Left colon (tissue), 2 donors: ENCODE data around the gene DUSP12. TPM values are rescaled to one million over a fixed set of nuclear protein-coding genes. Genes with fewer than 3 reads are reported as not detected.
A peak's percentile ranks its signal among the peaks of the same experiment; 100 is the strongest.
"Not testable (repeated sequence)": the region's sequence is repeated elsewhere in the genome, so short reads cannot be mapped to it uniquely, and the experiment has no call there.

ENCODE experiments used
- ATAC-seq: fragments of 200-7000 bp; cut with Tn5 transposase; one replicate; pipeline ENCODE4 v1.9.1; 2020; ENCODE audit warnings: mild to moderate bottlenecking, moderate library complexity
- DNase-seq, 2 donors: peaks; one replicate each; pipeline ENCODE4 v3.0.0-alpha.2; 2020
- intact Hi-C, 2 donors: fragments of 100-400 bp; cut with DNase I in 1 of 2; cut with micrococcal nuclease in 1 of 2; formaldehyde crosslinking; loops; one replicate each; pipeline versions ENCODE4 v1.11.2 to v1.14.0; 2022; cut with DNase I, micrococcal nuclease
- total RNA-seq, 2 donors: library from RNA; stranded (reverse); fragmentation: NEBNext Ultra II Directional; extraction: Animal tissue kit (Norgen Biotek cat#: 25700); gene quantifications; one replicate each; pipeline ENCODE4 v1.2.1, GENCODE V29; 2021
- donor health status: DM: no; HTN: no; CAD: no.
- donor health status: DM: yes; HTN: yes; CAD: no.

The DUSP12 gene
- total RNA-seq, 2 donors from 2014 or later: 13.3 to 17.4 TPM

DNA sequence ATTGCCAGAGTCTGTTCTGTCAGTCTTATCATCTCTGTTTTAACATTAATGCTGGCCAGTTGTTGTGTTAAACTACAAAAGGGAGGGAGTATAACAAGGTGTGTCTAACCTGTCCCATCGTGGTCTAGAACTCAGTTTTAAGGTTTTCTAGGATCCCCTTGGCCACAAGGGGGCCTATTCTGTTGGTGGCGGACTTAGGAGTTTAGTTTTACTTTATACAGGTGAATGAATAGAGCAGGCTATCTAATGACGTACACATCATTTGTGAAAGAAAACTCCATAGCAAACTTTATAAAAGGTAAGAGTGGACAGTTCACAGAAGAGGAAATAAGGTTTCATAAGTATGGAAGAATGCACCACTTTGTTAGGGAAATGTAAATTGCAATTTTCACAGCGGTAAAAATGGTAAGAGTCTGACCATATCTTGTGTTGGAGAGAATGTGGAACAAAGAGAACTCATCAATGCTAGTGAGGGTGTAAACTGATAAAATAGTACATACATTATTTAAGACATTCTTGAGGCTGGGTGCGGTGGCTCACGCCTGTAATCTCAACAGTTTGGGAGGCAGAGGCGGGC, 14.0 kb downstream of the DUSP12 start:
- no peak for ATAC-seq
- peak in 1 of 2 donors; percentile 37 for DNase-seq
- intact Hi-C loops: no loop called here

- intact Hi-C loops: no loop called here
- ATAC-seq (peak; percentile 90), DNase-seq (peak; percentile 89)
Observed at GRCh38 chr1:161766102-161766981, 16.8 kb downstream of the DUSP12 start, which contains the start of gene ATF6. ATF6 (plus strand) TSS chr1:161766320; CDS start chr1:161766361, 41 bp downstream.

GRCh38 chr1:161768461-161768860, 18.9 kb downstream of the DUSP12 start:
- DNase-seq: no peak
- intact Hi-C loops: no loop called here
- ATAC-seq: no peak

DNA sequence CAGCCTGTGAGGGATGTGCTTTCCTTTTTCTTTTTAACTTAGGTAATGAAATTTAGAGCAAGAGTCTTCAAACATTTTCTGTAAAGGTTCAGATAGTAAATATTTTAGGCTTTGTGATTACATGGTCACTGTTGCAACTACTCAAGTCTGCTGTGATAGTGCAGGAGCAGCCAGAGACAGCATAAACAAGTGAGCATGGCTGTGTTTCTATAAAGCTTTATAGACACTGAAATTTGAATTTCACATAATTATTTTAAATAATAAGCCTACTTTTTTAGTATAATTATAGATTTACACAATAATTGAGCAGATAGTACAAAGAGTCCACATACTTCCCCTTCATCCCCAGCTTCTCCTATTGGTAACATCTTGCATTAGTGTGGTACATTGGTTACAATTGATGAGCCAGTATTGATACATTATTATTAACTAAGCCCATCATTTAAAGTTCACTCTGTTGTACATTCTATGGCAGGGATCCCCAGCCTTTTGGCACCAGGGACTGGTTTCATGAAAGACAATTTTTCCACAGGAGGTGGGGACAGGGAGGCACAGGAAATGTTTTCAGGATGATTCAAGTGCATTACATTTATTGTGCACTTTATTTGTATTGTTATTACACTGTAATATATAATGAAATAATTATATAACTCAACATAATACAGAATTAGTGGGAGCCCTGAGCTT, 19.5 kb downstream of the DUSP12 start:
- ATAC-seq (no peak), DNase-seq (no peak)
- intact Hi-C loops: no loop called here

DNA sequence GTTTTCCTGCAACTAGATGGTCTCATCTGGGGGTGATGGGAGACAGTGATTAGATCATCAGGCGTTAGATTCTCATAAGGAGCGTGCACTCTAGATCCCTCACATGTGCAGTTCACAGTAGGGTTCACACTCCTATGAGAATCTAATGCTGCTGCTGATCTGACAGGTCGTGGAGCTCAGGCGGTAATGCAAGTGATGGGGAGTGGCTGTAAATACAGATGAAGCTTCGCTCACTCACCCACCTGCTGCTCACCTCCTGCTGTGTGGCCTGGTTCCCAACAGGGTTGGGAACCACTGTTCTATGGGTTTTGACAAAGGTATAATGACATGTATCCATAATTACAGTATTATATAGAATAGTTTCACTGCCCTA, 20.1 kb downstream of the DUSP12 start:
- DNase-seq, ATAC-seq, intact Hi-C loops: not testable (repeated sequence)

DNA sequence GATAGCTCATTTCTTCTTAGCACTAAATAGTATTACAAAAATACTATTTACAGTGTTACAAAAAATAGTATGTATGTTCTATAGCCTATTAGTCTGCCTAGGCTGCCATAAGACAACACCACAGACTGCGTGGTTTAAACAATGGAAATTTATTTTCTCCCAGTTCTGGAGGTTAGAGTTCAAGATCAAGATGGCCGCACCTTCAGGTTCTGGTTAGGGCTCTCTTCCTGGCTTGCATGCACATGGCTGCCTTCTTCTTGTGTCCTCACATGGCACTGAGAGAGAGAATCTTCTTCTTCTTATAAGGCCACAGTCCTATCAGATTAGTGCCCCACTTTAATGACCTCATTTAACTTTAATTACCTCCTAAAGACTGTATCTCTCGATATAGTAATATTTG, 20.7 kb downstream of the DUSP12 start:
- intact Hi-C loops: no loop called here
- no peak for DNase-seq
- ATAC-seq: no peak

GRCh38 chr1:161771161-161771560, 21.6 kb downstream of the DUSP12 start:
- no peak for DNase-seq
- intact Hi-C loops: no loop called here

DNA sequence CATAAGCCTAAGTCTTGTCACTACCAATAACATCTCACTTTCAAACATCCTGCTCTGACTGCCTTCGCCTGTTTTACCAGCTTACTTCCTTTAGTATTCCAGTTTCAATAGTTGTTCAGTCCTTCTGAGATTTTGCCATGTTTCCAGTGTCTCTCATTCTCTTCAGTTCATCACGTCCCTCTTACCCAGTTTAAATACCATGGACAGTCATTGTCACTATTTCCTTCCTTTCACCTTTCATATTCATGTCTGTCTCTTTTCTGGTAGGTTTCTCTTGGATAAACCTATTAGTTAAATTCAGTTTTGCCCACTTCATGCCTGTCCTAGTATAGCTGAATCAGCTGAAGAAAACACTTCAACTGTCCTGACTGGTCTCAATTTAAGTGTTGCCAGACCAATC, 22.4 kb downstream of the DUSP12 start:
- no peak for ATAC-seq
- intact Hi-C loops: no loop called here
- no peak for DNase-seq

More at GRCh38 chr1:161771161-161771560, 21.6 kb downstream of the DUSP12 start:
- ATAC-seq: no peak

DNA sequence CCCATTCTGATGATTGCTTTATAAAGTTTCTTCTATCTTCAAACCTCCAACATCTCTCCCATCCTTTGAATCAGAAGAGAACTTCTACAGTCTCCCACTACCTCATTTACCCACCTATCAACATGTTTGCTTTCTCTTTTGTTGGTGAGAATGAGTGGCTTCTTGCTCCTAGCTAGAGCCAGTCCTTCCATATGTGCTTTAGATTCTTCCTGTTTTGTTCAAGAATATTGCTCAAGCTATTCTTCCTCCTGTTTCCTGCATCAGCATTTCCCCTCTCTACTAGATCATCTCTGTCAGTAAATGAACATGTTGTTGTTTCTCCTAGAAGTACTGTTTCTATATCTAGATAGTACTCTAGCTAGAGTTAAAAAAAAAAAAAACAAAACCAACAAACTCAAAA, 22.8 kb downstream of the DUSP12 start:
- no peak for DNase-seq
- ATAC-seq: no peak

GRCh38 chr1:161773791-161774190, 24.2 kb downstream of the DUSP12 start:
- DNase-seq (no peak), ATAC-seq (no peak)
- intact Hi-C loops: no loop called here

More for the DNA sequence above, 22.8 kb downstream of the DUSP12 start:
- intact Hi-C loops: no loop called here

- DNase-seq: no peak
- intact Hi-C loops: no loop called here
- no peak for ATAC-seq
Observed at GRCh38 chr1:161777261-161777660, 27.7 kb downstream of the DUSP12 start.

DNA sequence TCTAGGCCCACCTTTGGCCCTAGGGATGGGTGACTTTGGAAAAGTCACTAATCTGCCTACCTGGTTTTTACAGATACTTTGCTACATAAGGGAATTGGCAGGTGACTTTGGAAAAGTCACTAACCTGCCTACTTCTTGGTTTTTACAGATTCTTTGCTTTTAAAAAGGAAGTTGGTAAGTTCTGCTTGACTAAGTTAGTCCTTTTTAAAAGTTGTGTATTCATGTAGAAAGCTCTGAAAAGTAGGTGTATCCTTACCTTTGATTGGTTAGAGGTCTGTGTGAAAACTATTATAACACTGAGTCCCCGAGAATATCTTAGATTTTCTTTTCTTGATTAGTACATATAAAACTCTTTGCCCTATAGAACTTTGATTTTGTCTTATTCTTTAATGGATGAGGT, 28.9 kb downstream of the DUSP12 start:
- DNase-seq (no peak), ATAC-seq (no peak)
- intact Hi-C loops: no loop called here

DNA sequence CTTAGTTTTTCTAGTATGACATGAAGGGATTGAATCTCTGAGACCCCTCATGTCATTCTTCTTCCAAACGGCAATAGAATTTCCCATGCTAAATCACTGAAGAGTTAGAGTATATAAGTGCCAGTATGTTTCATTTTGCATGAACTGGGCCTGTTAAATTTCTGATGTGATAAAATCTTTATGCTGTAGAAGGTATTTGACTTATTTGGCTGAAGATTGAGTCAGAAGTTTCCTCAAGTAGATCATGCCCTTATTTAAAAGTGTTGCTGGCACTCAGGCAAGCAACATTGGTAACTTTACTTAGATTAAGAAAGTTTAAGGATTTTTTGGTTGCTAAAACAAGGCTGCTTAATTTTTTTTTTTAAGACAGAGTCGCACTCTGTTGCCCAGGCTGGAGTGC, 29.8 kb downstream of the DUSP12 start:
- DNase-seq (no peak), ATAC-seq (no peak)
- intact Hi-C loops: no loop called here

- ATAC-seq (no peak), DNase-seq (no peak)
- intact Hi-C loops: no loop called here
Observed at GRCh38 chr1:161781995-161782394, 32.4 kb downstream of the DUSP12 start.

GRCh38 chr1:161782886-161783285, 33.3 kb downstream of the DUSP12 start:
- ATAC-seq: no peak
- DNase-seq: no peak
- intact Hi-C loops: no loop called here

DNA sequence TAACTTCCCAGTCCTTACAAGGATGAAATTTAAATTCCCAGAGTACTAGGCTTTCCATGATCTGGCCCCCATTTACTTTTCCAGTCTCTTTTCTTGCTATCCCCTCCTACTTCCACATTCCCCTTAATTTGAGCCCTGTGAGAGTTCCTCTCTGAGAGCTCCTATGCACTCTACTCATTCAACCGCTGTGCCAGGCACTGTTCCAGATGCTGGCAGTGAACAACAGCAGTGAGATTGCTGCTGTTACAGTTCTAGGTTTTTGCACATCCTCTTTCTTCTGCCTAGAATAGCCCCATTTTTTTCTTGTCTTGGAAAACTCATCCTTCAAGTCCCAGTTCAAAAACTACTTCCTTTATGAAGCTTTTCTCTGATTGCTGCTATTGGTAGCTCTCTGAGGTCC, 35.4 kb downstream of the DUSP12 start:
- intact Hi-C loops: no loop called here
- ATAC-seq: no peak
- no peak for DNase-seq

GRCh38 chr1:161787355-161787754, 37.8 kb downstream of the DUSP12 start:
- intact Hi-C loops: no loop called here
- DNase-seq (no peak), ATAC-seq (no peak)

- ATAC-seq (no peak), DNase-seq (no peak)
- intact Hi-C loops: no loop called here
Observed at GRCh38 chr1:161790587-161791317, 41.2 kb downstream of the DUSP12 start.
